Neural crest cell (in vitro differentiated cells): ENCODE data around the gene CEMIP2. TPM values are rescaled to one million over a fixed set of nuclear protein-coding genes. Genes with fewer than 3 reads are reported as not detected.
"Not testable (repeated sequence)": the region's sequence is repeated elsewhere in the genome, so short reads cannot be mapped to it uniquely, and the experiment has no call there.

Experiments
- DNase-seq: peaks from one replicate; pipeline ENCODE4 v3.0.0; 2021; ENCODE audit warnings: low read depth, mixed read lengths, low spot score
- H3K27ac Mint-ChIP-seq: one replicate; pipeline ENCODE4 v1.8.0; 2021; ENCODE audit warnings: mild to moderate bottlenecking, mixed read lengths; ENCODE audit not compliant: unreplicated experiment
- H3K27me3 Mint-ChIP-seq: 2 replicates; pipeline ENCODE4 v1.8.0; 2021; ENCODE audit warnings: low read depth, mild to moderate bottlenecking, mixed read lengths
- H3K36me3 Mint-ChIP-seq: 2 replicates; pipeline ENCODE4 v1.8.0; 2021; ENCODE audit warnings: low read depth, mild to moderate bottlenecking, mixed read lengths
- H3K4me1 Mint-ChIP-seq: 2 replicates; pipeline ENCODE4 v1.8.0; 2021; ENCODE audit warnings: mixed read lengths
- H3K4me3 Mint-ChIP-seq: one replicate; pipeline ENCODE4 v1.8.0; 2021; ENCODE audit warnings: mild to moderate bottlenecking, mixed read lengths
- H3K9me3 Mint-ChIP-seq: 2 replicates; pipeline ENCODE4 v1.8.0; 2021; ENCODE audit warnings: mixed read lengths
- total RNA-seq: library from RNA; stranded (reverse); gene quantifications from 2 replicates; pipeline ENCODE4 v1.2.1, GENCODE V29; 2021
- TF ChIP-seq, protein P1 (sequence below): fragments of 200-600 bp; sonication (generic); conservative IDR thresholded peaks from 2 replicates; pipeline ENCODE4 v1.5.0; 2021; ENCODE audit warnings: antibody characterized with exemption, mild to moderate bottlenecking

The CEMIP2 gene
- total RNA-seq, 1 donor from 2014 or later = 94.4 TPM

DNA sequence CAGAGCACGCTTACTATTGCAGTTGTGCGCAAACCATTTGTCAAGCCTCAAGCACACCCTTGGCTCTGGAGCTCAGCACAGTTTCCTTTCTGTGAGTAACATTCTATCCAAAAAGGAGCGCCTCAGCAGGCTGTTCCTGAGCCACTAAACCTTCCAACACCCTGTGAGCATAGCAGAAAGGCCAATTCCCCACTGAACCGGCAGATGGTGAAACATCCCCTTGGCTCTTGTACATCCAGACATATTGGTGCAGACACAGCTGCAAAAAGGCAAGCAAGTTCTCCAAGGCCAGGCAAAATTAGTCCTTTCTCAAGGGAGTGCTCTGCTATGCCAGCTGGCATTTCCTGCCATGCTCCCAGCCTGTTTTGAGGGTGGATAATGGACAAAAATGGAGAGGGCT, 44.1 kb upstream of the CEMIP2 start:
- no peak for DNase-seq
- TF ChIP-seq, protein P1, sequence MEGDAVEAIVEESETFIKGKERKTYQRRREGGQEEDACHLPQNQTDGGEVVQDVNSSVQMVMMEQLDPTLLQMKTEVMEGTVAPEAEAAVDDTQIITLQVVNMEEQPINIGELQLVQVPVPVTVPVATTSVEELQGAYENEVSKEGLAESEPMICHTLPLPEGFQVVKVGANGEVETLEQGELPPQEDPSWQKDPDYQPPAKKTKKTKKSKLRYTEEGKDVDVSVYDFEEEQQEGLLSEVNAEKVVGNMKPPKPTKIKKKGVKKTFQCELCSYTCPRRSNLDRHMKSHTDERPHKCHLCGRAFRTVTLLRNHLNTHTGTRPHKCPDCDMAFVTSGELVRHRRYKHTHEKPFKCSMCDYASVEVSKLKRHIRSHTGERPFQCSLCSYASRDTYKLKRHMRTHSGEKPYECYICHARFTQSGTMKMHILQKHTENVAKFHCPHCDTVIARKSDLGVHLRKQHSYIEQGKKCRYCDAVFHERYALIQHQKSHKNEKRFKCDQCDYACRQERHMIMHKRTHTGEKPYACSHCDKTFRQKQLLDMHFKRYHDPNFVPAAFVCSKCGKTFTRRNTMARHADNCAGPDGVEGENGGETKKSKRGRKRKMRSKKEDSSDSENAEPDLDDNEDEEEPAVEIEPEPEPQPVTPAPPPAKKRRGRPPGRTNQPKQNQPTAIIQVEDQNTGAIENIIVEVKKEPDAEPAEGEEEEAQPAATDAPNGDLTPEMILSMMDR = no peak
- no peaks in the 10 kb centered on the region for H3K36me3 Mint-ChIP-seq
- no peaks in the 10 kb centered on the region for H3K9me3 Mint-ChIP-seq
- no peak overlapping the region for H3K27ac Mint-ChIP-seq
- H3K4me1 Mint-ChIP-seq = peaks cover 7% of the 10 kb centered on the region
- H3K4me3 Mint-ChIP-seq = no peak overlapping the region
- no peaks in the 10 kb centered on the region for H3K27me3 Mint-ChIP-seq

DNA sequence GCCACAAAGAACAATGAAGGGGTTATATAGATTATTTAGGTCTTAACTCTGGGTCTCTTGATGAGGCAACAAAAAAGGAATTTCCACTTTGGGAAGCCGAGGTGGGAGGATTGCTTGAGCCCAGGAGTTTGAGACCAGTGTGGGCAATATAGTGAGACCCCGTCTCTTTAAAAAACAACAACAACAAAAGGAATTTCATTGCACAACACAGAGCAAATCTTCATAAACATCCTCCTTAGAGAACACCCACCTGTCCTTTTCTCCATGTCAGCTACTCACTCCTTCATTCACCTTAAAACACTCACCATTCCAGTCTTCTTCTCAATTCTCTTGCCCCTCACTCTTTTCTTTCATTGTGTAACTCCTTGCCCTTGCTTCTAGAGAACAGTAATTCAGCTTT, 39.8 kb upstream of the CEMIP2 start:
- H3K4me3 Mint-ChIP-seq = no peak overlapping the region
- H3K27me3 Mint-ChIP-seq = no peaks in the 10 kb centered on the region
- H3K4me1 Mint-ChIP-seq = peaks cover 6% of the 10 kb centered on the region
- no peaks in the 10 kb centered on the region for H3K36me3 Mint-ChIP-seq
- TF ChIP-seq, protein P1 = no peak
- no peak for DNase-seq
- no peaks in the 10 kb centered on the region for H3K9me3 Mint-ChIP-seq
- no peak overlapping the region for H3K27ac Mint-ChIP-seq

DNA sequence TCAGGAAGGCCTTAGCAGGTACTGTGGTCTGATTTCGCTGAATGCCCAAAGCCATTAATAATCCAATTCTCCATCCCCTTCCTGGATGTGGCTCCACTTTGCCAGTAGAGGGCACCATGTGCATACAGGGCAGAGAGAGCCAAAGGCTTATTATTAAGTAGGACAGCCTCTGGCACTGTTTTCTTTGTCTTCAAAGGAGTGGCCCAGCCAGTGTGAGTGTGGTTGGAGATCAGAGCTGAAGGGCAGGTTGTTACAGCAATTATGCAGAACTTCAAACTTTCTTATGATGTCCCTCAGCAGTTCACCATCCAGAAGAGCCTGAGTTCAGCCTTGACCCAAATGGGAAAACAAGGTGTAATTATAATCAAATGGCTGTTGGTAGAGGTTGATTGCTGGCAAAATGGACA, 38.6 kb upstream of the CEMIP2 start:
- Mint-ChIP-seq H3K4me1 (peaks cover 6% of the 10 kb centered on the region), H3K27me3 (no peaks in the 10 kb centered on the region), H3K36me3 (no peaks in the 10 kb centered on the region), H3K9me3 (no peaks in the 10 kb centered on the region), H3K4me3 (no peak overlapping the region), H3K27ac (no peak overlapping the region)
- TF ChIP-seq, protein P1 = peak; percentile 88
- peak; percentile 34 for DNase-seq

DNA sequence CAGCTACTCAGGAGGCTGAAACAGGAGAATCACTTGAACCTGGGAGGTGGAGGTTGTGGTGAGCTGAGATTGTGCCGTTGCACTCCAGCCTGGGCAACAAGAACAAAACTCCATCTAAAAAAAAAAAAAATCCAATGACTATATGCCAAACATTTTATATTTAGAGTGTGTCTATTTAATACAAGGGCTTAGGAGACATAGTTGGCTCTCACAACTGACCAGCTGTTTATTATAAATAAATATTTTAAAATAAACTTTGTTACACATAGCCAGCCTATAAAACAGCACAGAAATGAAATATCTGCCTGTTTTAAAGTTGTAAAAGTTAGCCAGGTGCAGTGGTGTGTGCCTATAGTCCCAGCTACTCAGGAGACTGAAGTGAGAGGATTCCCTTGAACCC, 36.8 kb upstream of the CEMIP2 start:
- not testable (repeated sequence) for H3K4me1 Mint-ChIP-seq, H3K4me3 Mint-ChIP-seq, DNase-seq, H3K27me3 Mint-ChIP-seq, H3K27ac Mint-ChIP-seq, H3K9me3 Mint-ChIP-seq, H3K36me3 Mint-ChIP-seq

DNA sequence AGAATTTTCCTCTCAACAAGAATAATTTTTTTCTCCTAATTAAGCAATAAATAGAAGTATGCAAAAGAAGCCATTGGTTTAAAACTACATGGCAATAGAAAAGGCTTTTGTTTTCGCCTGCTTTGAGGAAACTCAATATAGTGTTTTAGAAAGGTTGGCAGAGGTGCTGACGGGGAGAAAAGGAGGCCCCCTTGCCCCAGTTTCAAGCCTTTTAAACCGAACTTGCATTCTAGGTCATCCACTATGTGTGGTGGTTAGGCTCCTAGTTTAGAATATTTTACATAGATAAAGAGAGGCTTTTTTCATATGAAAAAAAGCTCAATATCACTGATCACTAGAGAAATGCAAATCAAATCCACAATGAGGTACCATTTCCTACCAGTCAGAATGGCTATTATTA, 33.5 kb upstream of the CEMIP2 start:
- TF ChIP-seq, protein P1 = no peak
- no peaks in the 10 kb centered on the region for H3K27me3 Mint-ChIP-seq
- no peaks in the 10 kb centered on the region for H3K9me3 Mint-ChIP-seq
- H3K27ac Mint-ChIP-seq = no peak overlapping the region
- no peak overlapping the region for H3K4me3 Mint-ChIP-seq
- no peak for DNase-seq
- no peaks in the 10 kb centered on the region for H3K36me3 Mint-ChIP-seq
- H3K4me1 Mint-ChIP-seq = peaks cover 1% of the 10 kb centered on the region

DNA sequence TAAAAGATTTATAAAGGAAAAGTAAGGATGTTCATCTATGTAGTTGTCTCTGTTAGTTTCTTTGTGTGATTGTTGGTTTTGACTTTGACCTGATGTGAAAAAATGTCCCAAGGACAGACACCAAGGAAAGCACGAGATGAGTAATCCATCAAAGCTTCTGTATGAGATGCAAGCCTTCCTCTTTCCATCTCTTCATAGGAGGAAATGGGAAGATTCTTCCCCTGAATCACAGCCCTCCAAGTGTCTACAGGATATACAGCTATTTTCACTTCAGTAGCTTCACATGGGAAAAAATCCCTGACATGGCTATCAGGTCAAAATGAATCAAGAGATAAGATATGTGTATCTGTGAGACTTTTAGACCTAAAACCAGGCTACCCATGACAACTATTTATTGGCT, 29.0 kb upstream of the CEMIP2 start:
- no peak for DNase-seq
- TF ChIP-seq, protein P1 = no peak
- H3K4me1 Mint-ChIP-seq = peaks cover 6% of the 10 kb centered on the region
- no peak overlapping the region for H3K27ac Mint-ChIP-seq
- no peaks in the 10 kb centered on the region for H3K36me3 Mint-ChIP-seq
- no peaks in the 10 kb centered on the region for H3K27me3 Mint-ChIP-seq
- H3K9me3 Mint-ChIP-seq = peaks cover 2% of the 10 kb centered on the region
- no peak overlapping the region for H3K4me3 Mint-ChIP-seq
